ENCODE data around the gene MICALL1. TPM values are rescaled to one million over a fixed set of nuclear protein-coding genes. Genes with fewer than 3 reads are reported as not detected.

The MICALL1 gene
- total RNA-seq, 6 experiments from 2014 or later = 37.7 to 46.5 (median 40.5) TPM

- no peak overlapping the region for H3K27ac Mint-ChIP-seq
- H3K4me1 Mint-ChIP-seq (ENCODE audit: low read depth) = peaks cover 12% of the 10 kb centered on the region
- peaks cover 4% of the 10 kb centered on the region for H3K27me3 Mint-ChIP-seq (ENCODE audit: insufficient read depth)
- H3K9me3 Mint-ChIP-seq = no peaks in the 10 kb centered on the region
- no peaks in the 10 kb centered on the region; the same call in 1 of the 2 replicates for H3K36me3 Mint-ChIP-seq (ENCODE audit: low read depth)
- no peak for DNase-seq
- TF ChIP-seq CTCF (IDR thresholded peaks at IDR 0.05) = no peak
- H3K4me3 Mint-ChIP-seq = no peak overlapping the region
Measured at GRCh38 chr22:37897807-37898206, 8.3 kb upstream of the MICALL1 start.

- no peak for TF ChIP-seq CTCF (IDR thresholded peaks at IDR 0.05)
- H3K36me3 Mint-ChIP-seq (ENCODE audit: low read depth) = no peaks in the 10 kb centered on the region; the same call in 1 of the 2 replicates
Measured at GRCh38 chr22:37898441-37899181, 7.5 kb upstream of the MICALL1 start.

GRCh38 chr22:37904572-37905533 is 1.2 kb upstream of the MICALL1 start:
- H3K4me3 Mint-ChIP-seq = peak overlapping the region; percentile 84
- H3K9me3 Mint-ChIP-seq = no peaks in the 10 kb centered on the region
- peaks cover 4% of the 10 kb centered on the region for H3K27me3 Mint-ChIP-seq (ENCODE audit: insufficient read depth)
- H3K27ac Mint-ChIP-seq = peak overlapping the region; percentile 99
- TF ChIP-seq CTCF (IDR thresholded peaks at IDR 0.05) = no peak
- peaks cover 12% of the 10 kb centered on the region; the same call in 1 of the 2 replicates for H3K36me3 Mint-ChIP-seq (ENCODE audit: low read depth)
- peak; percentile 96 for DNase-seq
- peaks cover 44% of the 10 kb centered on the region for H3K4me1 Mint-ChIP-seq (ENCODE audit: low read depth)

More at GRCh38 chr22:37898441-37899181, 7.5 kb upstream of the MICALL1 start:
- Mint-ChIP-seq H3K27me3 (ENCODE audit: insufficient read depth) (peaks cover 6% of the 10 kb centered on the region), H3K4me3 (no peak overlapping the region), H3K4me1 (ENCODE audit: low read depth) (peaks cover 19% of the 10 kb centered on the region), H3K9me3 (no peaks in the 10 kb centered on the region), H3K27ac (no peak overlapping the region)
- no peak for DNase-seq

- Mint-ChIP-seq H3K9me3 (no peaks in the 10 kb centered on the region), H3K4me3 (peak overlapping the region; percentile 90), H3K27ac (peak overlapping the region; percentile 83), H3K36me3 (ENCODE audit: low read depth) (peaks cover 12% of the 10 kb centered on the region; the same call in 1 of the 2 replicates), H3K27me3 (ENCODE audit: insufficient read depth) (peaks cover 4% of the 10 kb centered on the region), H3K4me1 (ENCODE audit: low read depth) (peaks cover 59% of the 10 kb centered on the region)
- DNase-seq = no peak
- no peak for TF ChIP-seq CTCF (IDR thresholded peaks at IDR 0.05)
Measured at GRCh38 chr22:37906364-37907008, 389 bp downstream of the MICALL1 start.

Data from HFFc6 (cell line).